ENCODE results near the gene MEG3. TPM values are rescaled to one million over a fixed set of nuclear protein-coding genes. Genes with fewer than 3 reads are reported as not detected.

MEG3 gene
- total RNA-seq, 2 donors from 2014 or later, result not detected

DNA sequence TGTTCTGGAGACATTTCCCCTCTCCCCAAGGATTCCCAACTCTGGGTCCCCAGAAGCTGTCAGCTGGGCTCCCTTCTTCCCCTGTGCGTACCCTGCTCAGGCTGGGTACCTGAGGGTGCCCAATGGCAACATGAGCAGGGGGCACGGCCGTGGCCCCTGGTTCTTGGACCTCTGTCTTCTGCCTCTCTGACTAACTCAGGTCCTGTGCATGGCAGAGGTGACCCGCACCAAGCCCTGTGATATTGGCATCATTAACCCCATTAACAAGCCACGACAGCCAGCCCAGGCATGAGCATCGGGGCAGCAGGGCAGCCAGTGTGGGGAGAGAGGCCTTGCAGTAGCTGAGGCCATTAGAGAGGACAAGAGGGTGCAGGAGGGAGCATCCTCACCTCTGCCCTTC lies 49.2 kb downstream of the MEG3 start:
- Mint-ChIP-seq H3K27ac (no peak overlapping the region), H3K9me3 (peaks cover 0 to 11% of the 10 kb centered on the region in 2 donors), H3K36me3 (no peaks in the 10 kb centered on the region)
- ATAC-seq (no peak), DNase-seq (ENCODE audit: low spot score in 2 of 2) (peak in 1 of 2 donors; percentile 37)

DNA sequence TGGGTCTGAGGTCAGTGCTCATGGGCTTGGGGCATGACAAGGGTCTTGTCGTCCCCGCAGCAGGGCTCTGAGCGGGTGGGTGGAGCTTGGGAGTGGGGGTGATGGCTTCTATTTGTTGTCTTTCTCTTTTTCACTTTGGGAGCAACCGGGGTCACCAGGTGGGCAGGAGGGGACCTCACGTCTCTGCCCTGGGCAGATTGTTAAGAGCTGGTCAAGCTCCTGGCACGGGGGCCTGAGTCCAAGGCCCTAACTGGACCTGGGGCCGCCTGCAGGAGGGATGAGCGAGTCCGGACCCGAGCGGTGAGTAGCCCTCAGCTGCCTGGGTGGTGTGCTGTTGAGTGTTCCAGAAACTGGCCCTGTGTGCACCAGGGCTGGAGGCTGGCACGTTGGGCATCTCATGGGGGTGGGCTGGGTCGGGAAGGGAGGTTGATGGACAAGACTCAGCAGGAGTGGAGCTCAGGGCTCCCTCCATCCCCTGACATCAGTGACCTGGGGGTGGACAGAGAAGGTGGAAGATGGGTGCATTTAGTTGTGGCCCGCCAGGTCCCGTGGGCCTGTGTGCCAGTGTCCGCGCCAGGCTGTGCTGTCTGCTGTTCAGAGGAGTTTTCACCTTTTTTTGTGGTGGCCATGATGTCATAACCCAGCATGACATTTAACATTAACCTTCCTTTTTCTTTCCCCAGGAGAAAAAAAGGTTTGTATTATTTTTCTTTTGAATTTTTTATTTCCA lies 50.1 kb downstream of the MEG3 start:
- ATAC-seq (no peak), DNase-seq (ENCODE audit: low spot score in 2 of 2) (peak in 1 of 2 donors; percentile 33)
- peak overlapping the region in 1 of 2 donors; percentile 12 for H3K27ac Mint-ChIP-seq
- peaks cover 0 to 11% of the 10 kb centered on the region in 2 donors for H3K9me3 Mint-ChIP-seq
- no peaks in the 10 kb centered on the region for H3K36me3 Mint-ChIP-seq

GRCh38 chr14:100878271-100879146 lies 52.6 kb downstream of the MEG3 start:
- ATAC-seq (no peak), DNase-seq (ENCODE audit: low spot score in 2 of 2) (peak in 1 of 2 donors; percentile 35)
- Mint-ChIP-seq H3K36me3 (no peaks in the 10 kb centered on the region), H3K27ac (no peak overlapping the region), H3K9me3 (no peaks in the 10 kb centered on the region)

DNA sequence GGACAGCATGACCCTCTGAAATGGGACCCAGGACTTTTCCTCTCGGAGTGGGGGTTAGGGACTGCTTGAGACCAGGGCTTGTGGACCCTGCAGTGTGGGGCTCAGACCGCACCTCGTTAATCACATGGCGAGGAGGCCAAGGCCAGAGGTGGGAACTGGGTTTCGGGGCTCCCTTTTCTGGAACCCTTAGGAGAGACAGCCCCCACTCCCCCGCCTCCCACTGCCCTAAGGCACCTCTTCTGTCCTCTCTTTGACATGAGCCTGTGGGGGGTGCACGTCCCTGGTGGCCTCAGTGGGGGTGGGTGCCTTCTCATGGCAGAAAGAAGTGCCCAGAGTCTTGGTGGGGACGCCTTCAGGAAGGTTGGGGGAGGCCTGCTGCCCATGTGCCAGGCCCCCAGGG lies 53.3 kb downstream of the MEG3 start:
- H3K36me3 Mint-ChIP-seq, result no peaks in the 10 kb centered on the region
- DNase-seq (ENCODE audit: low spot score in 2 of 2), result no peak
- no peak overlapping the region for H3K27ac Mint-ChIP-seq
- ATAC-seq, result no peak
- no peaks in the 10 kb centered on the region for H3K9me3 Mint-ChIP-seq

GRCh38 chr14:100879782-100880181 lies 53.9 kb downstream of the MEG3 start:
- no peaks in the 10 kb centered on the region for H3K36me3 Mint-ChIP-seq
- no peak overlapping the region for H3K27ac Mint-ChIP-seq
- DNase-seq (ENCODE audit: low spot score in 2 of 2) (no peak), ATAC-seq (no peak)
- no peaks in the 10 kb centered on the region for H3K9me3 Mint-ChIP-seq

- no peaks in the 10 kb centered on the region for H3K9me3 Mint-ChIP-seq
- no peak for ATAC-seq
- no peak overlapping the region for H3K27ac Mint-ChIP-seq
These were observed 54.6 kb downstream of the MEG3 start for GRCh38 chr14:100880271-100881101.

DNA sequence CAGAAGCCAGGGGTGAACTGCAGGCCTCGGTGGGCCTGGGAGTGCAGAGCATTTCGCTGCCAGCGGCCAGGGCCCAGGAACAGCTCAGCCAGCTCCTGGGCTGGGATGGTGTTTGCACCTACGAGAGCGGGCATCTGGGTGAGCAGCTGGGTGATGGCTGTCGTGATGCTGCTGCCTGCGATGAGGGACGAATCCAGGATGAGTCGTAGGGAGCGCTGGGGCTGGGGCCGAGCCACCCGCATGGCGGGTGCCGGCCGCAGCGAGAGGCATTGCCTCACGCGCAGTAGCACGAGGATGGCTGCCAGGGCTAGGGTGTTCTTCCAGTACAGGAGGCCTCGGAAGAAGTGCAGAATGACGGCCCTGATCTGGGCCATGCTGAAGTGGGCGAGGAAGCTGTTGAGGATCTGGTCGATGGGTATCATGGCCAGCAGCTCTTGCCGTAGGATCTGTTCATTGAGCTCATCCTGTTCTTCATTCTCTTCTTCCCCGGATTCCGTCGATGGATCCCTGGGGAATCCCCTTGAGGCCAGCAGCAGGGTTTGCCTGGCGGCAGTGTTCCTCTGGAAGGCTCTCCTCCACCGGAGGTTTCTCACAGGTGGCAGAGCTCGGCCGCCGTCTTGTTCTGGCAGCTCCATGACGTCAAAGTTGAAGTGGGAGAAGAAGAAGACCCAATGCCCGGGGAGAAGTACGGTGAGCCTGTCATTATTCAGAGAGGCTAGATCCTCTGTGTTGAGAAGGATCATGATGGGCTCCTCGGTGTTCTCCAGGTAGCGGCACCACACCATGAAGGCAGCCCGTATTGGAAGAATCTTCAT lies 55.5 kb downstream of the MEG3 start:
- no peak for ATAC-seq
- Mint-ChIP-seq H3K9me3 (no peaks in the 10 kb centered on the region), H3K36me3 (no peaks in the 10 kb centered on the region), H3K27ac (no peak overlapping the region)
- no peak for DNase-seq (ENCODE audit: low spot score in 2 of 2)

More at GRCh38 chr14:100880271-100881101, 54.6 kb downstream of the MEG3 start:
- DNase-seq (ENCODE audit: low spot score in 2 of 2), result no peak
- H3K36me3 Mint-ChIP-seq, result no peaks in the 10 kb centered on the region

GRCh38 chr14:100882026-100882967 lies 56.4 kb downstream of the MEG3 start:
- no peaks in the 10 kb centered on the region for H3K36me3 Mint-ChIP-seq
- ATAC-seq (no peak), DNase-seq (ENCODE audit: low spot score in 2 of 2) (no peak)
- H3K27ac Mint-ChIP-seq, result no peak overlapping the region
- no peaks in the 10 kb centered on the region for H3K9me3 Mint-ChIP-seq

GRCh38 chr14:100882991-100883788 lies 57.3 kb downstream of the MEG3 start:
- peak in 1 of 2 donors; percentile 18 for DNase-seq (ENCODE audit: low spot score in 2 of 2)
- no peaks in the 10 kb centered on the region for H3K9me3 Mint-ChIP-seq
- H3K36me3 Mint-ChIP-seq, result no peaks in the 10 kb centered on the region
- no peak overlapping the region for H3K27ac Mint-ChIP-seq
- no peak for ATAC-seq

DNA sequence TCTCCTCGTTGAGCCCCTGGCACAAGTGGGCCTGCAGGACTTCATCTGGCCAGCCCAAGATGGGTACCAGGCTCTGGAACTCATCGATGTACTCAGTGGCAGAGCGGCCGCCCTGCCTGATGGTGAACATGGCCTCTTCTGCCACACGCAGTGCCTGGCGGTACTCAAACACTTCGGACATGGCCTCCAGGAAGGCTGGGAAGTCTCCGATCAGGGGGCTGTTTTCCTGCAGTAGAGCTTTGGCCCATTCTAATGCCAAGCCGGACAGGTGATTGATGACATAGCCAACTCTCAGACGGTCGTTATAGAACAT lies 57.8 kb downstream of the MEG3 start:
- H3K9me3 Mint-ChIP-seq, result no peaks in the 10 kb centered on the region
- peak in 1 of 2 donors; percentile 44 for DNase-seq (ENCODE audit: low spot score in 2 of 2)
- ATAC-seq, result no peak
- no peaks in the 10 kb centered on the region for H3K36me3 Mint-ChIP-seq
- H3K27ac Mint-ChIP-seq, result no peak overlapping the region

DNA sequence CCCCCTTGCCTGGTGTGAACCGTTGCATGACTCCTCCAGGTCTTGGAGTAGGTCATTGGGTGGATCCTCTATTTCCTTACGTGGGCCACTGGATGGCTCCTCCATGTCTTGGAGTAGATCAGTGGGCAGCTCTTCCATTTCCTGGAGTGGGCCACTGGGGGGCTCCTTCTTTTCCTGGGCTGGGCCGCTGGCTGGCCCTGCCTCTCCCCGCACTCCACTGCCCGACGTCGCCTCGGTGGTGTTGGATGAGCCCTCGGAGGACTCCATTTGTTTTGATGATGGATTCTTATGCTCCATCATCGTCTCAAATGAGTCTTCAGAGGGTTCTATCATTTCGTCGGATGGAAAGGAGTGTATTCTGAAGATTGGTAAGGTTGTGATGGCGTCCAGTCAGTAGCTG lies 58.5 kb downstream of the MEG3 start:
- ATAC-seq, result no peak
- no peak for DNase-seq (ENCODE audit: low spot score in 2 of 2)
- no peak overlapping the region for H3K27ac Mint-ChIP-seq
- no peaks in the 10 kb centered on the region for H3K36me3 Mint-ChIP-seq
- H3K9me3 Mint-ChIP-seq, result no peaks in the 10 kb centered on the region

GRCh38 chr14:100885196-100885595 lies 59.3 kb downstream of the MEG3 start:
- no peak for DNase-seq (ENCODE audit: low spot score in 2 of 2)
- Mint-ChIP-seq H3K9me3 (no peaks in the 10 kb centered on the region), H3K36me3 (no peaks in the 10 kb centered on the region), H3K27ac (no peak overlapping the region)
- ATAC-seq, result no peak

DNA sequence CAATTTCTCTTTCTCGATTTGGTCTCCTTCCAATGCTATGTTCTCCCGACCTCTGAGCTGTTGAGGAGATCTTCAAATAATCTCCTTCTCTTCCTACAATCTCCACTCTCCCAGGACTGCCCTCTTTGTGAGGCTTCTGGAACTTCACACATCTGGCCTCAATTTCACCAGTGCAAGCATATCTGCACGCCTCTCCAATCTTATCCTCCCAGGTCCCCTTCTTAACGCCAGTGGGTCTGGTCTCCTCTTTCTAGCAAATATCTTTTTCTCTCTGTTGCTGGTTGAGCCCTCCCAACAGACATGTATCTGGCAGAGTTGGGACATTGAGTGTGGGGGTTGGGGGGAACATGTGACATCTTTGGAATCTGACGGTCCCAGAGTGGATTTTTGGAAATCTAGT lies 59.7 kb downstream of the MEG3 start:
- Mint-ChIP-seq H3K27ac (no peak overlapping the region), H3K9me3 (no peaks in the 10 kb centered on the region), H3K36me3 (no peaks in the 10 kb centered on the region)
- ATAC-seq, result no peak
- DNase-seq (ENCODE audit: low spot score in 2 of 2), result no peak

DNA sequence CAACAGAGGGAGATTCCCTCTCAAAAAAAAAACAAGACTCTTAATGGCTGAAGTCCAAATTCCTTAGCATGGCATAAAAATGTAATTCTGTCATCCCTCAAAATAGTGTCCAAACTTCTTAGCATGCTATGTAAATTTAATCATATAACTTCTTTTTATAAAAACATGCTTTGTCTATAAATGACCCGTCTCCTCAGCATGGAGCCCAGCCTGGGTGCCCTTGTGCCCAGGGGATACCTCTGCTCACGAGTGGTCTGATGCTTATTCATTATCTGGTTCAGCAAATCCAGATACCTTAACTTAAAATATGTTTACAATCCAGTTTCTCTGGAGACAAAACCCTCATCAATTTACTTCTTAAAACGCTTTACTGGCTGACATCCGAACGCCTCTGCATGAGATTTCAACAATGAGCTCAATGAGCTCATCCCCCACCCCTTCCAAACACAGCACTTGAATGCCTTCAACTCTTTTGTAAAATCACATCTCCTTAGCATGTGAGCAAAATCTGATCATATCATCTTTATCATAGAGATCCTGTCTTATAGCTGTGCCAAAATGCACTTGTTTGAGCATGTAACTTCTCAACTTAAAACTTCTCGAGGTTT lies 61.9 kb downstream of the MEG3 start:
- ATAC-seq (no peak), DNase-seq (ENCODE audit: low spot score in 2 of 2) (no peak)
- no peaks in the 10 kb centered on the region for H3K36me3 Mint-ChIP-seq
- no peaks in the 10 kb centered on the region for H3K9me3 Mint-ChIP-seq
- H3K27ac Mint-ChIP-seq, result no peak overlapping the region

Measured in activated naive CD4-positive, alpha-beta T cell treated with anti-CD3 and anti-CD28 coated beads, Interleukin-2, amount 50 U/mL, for 72 hours (primary cell).